HepG2 (cell line): ENCODE results near the gene SP9. TPM values are rescaled to one million over a fixed set of nuclear protein-coding genes. Genes with fewer than 3 reads are reported as not detected.

ENCODE experiments used
- CAMTA2 ChIP-seq: sonication (generic); formaldehyde crosslinking; IDR thresholded peaks from 2 replicates; pipeline ENCODE4 v1.4.0; 2020; ENCODE audit warnings: mild to moderate bottlenecking, missing genetic modification reagents, borderline replicate concordance
- CBX2 ChIP-seq, 2 experiments: fragments of 200-600 bp in 1 of 2; sonication (generic); formaldehyde crosslinking in 1 of 2; IDR thresholded peaks; 2 replicates each; pipeline versions ENCODE4 v1.7.0 to v1.8.1; 2018 to 2022; ENCODE audit warnings: low read depth in 2 of 2, low read length in 1 of 2, mild to moderate bottlenecking in 1 of 2, missing genetic modification reagents in 1 of 2
- FOXA3 ChIP-seq: IDR thresholded peaks from 2 replicates; pipeline ENCODE4 v1.6.1; 2016; ENCODE audit warnings: missing genetic modification reagents, missing compliant biosample characterization
- PHB2 ChIP-seq: fragments of 450-650 bp; IDR thresholded peaks from 2 replicates; pipeline ENCODE4 v1.6.1; 2018; ENCODE audit not compliant: partially characterized antibody
- RARG ChIP-seq: sonication (generic); formaldehyde crosslinking; IDR thresholded peaks from 2 replicates; pipeline ENCODE4 v1.4.0; 2020; ENCODE audit warnings: low read depth, mild to moderate bottlenecking, missing genetic modification reagents
- RBAK ChIP-seq: sonication (generic); formaldehyde crosslinking; IDR thresholded peaks from 2 replicates; pipeline ENCODE4 v1.5.1; 2020; ENCODE audit warnings: mild to moderate bottlenecking, missing genetic modification reagents
- SNRNP70 ChIP-seq: fragments of 200-400 bp; formaldehyde crosslinking; IDR thresholded peaks from 2 replicates; pipeline ENCODE4 v1.6.1; 2017; ENCODE audit warnings: mild to moderate bottlenecking, low read depth, low read length, moderate library complexity
- YEATS2 ChIP-seq: sonication (generic); formaldehyde crosslinking; IDR thresholded peaks from 2 replicates; pipeline ENCODE4 v1.4.0; 2020; ENCODE audit warnings: missing genetic modification reagents, borderline replicate concordance
- ZBTB21 ChIP-seq: sonication (generic); formaldehyde crosslinking; IDR thresholded peaks from 2 replicates; pipeline ENCODE4 v1.4.0; 2020; ENCODE audit warnings: missing genetic modification reagents
- polyA plus RNA-seq, 8 experiments: library from polyadenylated mRNA; depleted of rRNA in 3 of 8; stranded (reverse) in 7 of 8; unstranded in 1 of 8; fragments of >200 nt; fragmentation: Illumina TruSeq in 4 of 8; extraction: Trizol in 4 of 8; gene quantifications; 2 replicates each; pipeline versions ENCODE4 v1.2.1 to v1.2.3, GENCODE V29; 2011 to 2016; ENCODE audit warnings: low read depth in 4 of 8, missing spikeins in 1 of 8, mixed read lengths in 1 of 8; ENCODE audit not compliant: insufficient read depth in 1 of 8
- total RNA-seq, 5 experiments: library from RNA; depleted of rRNA; stranded (reverse); fragments of >200 nt; fragmentation: Illumina TruSeq; extraction: Trizol; gene quantifications; 2 replicates each; pipeline ENCODE4 v1.2.3, GENCODE V29; 2016; ENCODE audit warnings: low read depth in 1 of 5
- TF ChIP-seq, protein P1 (sequence below): sonication (generic); formaldehyde crosslinking; IDR thresholded peaks from 2 replicates; pipeline ENCODE4 v1.5.1; 2020; ENCODE audit warnings: missing genetic modification reagents, mild to moderate bottlenecking, borderline replicate concordance
- TF ChIP-seq, protein P2 (sequence below): IDR thresholded peaks from 2 replicates; pipeline ENCODE4 v1.6.1; 2016; ENCODE audit warnings: missing compliant biosample characterization, missing genetic modification reagents, borderline replicate concordance
- TF ChIP-seq, protein P3 (sequence below): sonication (generic); formaldehyde crosslinking; IDR thresholded peaks from 2 replicates; pipeline ENCODE4 v1.4.0; 2020; ENCODE audit warnings: missing genetic modification reagents
- TF ChIP-seq, protein P4 (sequence below): IDR thresholded peaks from 2 replicates; pipeline ENCODE4 v1.6.1; 2018; ENCODE audit warnings: missing genetic modification reagents, mild to moderate bottlenecking, missing compliant biosample characterization
- TF ChIP-seq, protein P5 (sequence below): sonication (generic); formaldehyde crosslinking; IDR thresholded peaks from 2 replicates; pipeline ENCODE4 v1.5.1; 2020; ENCODE audit warnings: mild to moderate bottlenecking, missing genetic modification reagents, borderline replicate concordance

The SP9 gene
- total and polyA plus RNA-seq, 2 of the 13 experiments (the other 11 are each of a cell fraction or from before 2014, with no cell fraction given): not detected

DNA sequence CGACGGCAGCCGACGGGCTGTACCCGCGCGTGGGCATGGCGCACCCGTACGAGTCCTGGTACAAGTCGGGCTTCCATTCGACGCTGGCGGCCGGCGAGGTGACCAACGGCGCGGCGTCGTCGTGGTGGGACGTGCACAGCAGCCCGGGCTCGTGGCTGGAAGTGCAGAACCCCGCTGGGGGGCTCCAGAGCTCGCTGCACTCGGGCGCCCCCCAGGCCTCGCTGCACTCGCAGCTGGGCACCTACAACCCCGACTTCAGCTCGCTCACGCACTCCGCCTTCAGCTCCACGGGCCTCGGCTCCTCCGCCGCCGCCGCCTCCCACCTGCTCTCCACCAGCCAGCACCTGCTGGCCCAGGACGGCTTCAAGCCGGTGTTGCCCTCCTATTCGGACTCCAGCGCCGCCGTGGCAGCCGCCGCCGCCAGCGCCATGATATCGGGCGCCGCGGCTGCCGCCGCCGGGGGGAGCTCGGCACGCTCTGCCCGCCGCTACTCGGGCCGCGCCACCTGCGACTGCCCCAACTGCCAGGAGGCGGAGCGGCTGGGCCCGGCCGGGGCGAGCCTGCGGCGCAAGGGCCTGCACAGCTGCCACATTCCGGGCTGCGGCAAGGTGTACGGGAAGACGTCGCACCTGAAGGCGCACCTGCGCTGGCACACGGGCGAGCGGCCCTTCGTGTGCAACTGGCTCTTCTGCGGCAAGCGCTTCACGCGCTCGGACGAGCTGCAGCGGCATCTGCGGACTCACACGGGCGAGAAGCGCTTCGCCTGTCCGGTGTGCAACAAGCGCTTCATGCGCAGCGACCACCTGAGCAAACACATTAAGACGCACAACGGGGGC lies 2.0 kb downstream of the SP9 start (continued):
- TF ChIP-seq, protein P1, sequence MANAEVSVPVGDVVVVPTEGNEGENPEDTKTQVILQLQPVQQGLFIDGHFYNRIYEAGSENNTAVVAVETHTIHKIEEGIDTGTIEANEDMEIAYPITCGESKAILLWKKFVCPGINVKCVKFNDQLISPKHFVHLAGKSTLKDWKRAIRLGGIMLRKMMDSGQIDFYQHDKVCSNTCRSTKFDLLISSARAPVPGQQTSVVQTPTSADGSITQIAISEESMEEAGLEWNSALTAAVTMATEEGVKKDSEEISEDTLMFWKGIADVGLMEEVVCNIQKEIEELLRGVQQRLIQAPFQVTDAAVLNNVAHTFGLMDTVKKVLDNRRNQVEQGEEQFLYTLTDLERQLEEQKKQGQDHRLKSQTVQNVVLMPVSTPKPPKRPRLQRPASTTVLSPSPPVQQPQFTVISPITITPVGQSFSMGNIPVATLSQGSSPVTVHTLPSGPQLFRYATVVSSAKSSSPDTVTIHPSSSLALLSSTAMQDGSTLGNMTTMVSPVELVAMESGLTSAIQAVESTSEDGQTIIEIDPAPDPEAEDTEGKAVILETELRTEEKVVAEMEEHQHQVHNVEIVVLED (CRISPR knock-in tag): no peak
- no peak for TF ChIP-seq RARG (CRISPR knock-in tag)
- TF ChIP-seq, protein P2, sequence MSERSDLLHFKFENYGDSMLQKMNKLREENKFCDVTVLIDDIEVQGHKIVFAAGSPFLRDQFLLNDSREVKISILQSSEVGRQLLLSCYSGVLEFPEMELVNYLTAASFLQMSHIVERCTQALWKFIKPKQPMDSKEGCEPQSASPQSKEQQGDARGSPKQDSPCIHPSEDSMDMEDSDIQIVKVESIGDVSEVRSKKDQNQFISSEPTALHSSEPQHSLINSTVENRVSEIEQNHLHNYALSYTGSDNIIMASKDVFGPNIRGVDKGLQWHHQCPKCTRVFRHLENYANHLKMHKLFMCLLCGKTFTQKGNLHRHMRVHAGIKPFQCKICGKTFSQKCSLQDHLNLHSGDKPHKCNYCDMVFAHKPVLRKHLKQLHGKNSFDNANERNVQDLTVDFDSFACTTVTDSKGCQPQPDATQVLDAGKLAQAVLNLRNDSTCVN (CRISPR knock-in tag): no peak
- TF ChIP-seq SNRNP70: no peak
- TF ChIP-seq, protein P3, sequence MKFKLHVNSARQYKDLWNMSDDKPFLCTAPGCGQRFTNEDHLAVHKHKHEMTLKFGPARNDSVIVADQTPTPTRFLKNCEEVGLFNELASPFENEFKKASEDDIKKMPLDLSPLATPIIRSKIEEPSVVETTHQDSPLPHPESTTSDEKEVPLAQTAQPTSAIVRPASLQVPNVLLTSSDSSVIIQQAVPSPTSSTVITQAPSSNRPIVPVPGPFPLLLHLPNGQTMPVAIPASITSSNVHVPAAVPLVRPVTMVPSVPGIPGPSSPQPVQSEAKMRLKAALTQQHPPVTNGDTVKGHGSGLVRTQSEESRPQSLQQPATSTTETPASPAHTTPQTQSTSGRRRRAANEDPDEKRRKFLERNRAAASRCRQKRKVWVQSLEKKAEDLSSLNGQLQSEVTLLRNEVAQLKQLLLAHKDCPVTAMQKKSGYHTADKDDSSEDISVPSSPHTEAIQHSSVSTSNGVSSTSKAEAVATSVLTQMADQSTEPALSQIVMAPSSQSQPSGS: no peak
- TF ChIP-seq FOXA3 (CRISPR knock-in tag): no peak
- TF ChIP-seq RBAK: no peak
- TF ChIP-seq PHB2: no peak
- no peak for TF ChIP-seq CBX2 (IDR thresholded peaks at IDR 0.05; ENCODE audit: low read depth, low read length)
- no peak; the same call in 1 of the 2 replicates for TF ChIP-seq CBX2 (CRISPR knock-in tag; IDR thresholded peaks at IDR 0.05; ENCODE audit: low read depth)
- no peak for TF ChIP-seq CAMTA2
- TF ChIP-seq, protein P4, sequence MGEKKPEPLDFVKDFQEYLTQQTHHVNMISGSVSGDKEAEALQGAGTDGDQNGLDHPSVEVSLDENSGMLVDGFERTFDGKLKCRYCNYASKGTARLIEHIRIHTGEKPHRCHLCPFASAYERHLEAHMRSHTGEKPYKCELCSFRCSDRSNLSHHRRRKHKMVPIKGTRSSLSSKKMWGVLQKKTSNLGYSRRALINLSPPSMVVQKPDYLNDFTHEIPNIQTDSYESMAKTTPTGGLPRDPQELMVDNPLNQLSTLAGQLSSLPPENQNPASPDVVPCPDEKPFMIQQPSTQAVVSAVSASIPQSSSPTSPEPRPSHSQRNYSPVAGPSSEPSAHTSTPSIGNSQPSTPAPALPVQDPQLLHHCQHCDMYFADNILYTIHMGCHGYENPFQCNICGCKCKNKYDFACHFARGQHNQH (CRISPR knock-in tag): no peak
- TF ChIP-seq, protein P5, sequence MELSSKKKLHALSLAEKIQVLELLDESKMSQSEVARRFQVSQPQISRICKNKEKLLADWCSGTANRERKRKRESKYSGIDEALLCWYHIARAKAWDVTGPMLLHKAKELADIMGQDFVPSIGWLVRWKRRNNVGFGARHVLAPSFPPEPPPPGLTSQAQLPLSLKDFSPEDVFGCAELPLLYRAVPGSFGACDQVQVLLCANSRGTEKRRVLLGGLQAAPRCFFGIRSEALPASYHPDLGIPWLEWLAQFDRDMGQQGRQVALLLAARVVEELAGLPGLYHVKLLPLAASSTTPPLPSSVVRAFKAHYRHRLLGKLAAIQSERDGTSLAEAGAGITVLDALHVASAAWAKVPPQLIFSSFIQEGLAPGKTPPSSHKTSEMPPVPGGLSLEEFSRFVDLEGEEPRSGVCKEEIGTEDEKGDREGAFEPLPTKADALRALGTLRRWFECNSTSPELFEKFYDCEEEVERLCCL (CRISPR knock-in tag): no peak
- no peak for TF ChIP-seq ZBTB21
- no peak for TF ChIP-seq YEATS2 (CRISPR knock-in tag)
